ENCODE results near the gene CSMD2. TPM values are rescaled to one million over a fixed set of nuclear protein-coding genes. Genes with fewer than 3 reads are reported as not detected.

CSMD2 gene
- total RNA-seq, 4 donors from 2014 or later: 0.09 to 0.20 TPM; not detected in 2

DNA sequence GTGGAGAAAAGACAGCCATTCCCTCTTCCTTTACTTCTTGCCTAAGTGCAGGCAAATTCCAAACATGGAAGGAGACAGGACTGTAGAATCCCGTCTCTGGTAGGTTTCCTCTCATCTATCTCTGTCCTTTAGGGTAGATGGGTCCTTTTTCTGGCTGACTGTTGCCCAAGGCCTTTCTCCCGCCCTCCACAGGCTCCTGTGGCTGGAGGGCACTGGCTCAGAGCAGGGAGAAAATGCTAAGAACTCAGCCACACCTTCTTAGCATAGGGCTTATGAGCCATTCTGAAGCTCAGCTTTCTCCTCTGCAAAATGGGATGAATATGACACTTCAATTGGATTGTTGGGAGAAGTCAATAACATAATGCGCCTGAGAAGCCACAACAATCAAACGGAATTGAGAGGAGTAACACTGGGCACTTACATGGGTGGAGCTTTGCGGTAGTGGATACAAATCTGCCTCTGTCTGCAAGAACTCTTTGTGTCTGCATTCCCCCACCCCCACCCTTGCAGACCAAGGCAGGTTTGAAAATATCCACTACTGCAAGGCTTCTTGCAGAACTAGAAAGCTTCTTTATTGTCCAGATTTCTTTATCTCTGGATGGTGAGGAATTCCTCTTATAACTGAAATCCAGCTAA, 94.7 kb downstream of the CSMD2 start:
- no peaks in the 10 kb centered on the region for H3K4me1 ChIP-seq
- H3K9me3 ChIP-seq: no peaks in the 10 kb centered on the region
- no peaks in the 10 kb centered on the region for H3K36me3 ChIP-seq
- no peaks in the 10 kb centered on the region for H3K27me3 ChIP-seq
- intact Hi-C loops (cut with DNase I; ENCODE audit: low total_unique reads) (no loop called here), in situ Hi-C loops (cut with MboI; ENCODE audit: low sequenced_read_pairs in 4 of 4) (no loop called here)
- no peak for DNase-seq
- no peak for ATAC-seq
- H3K4me3 ChIP-seq: no peak overlapping the region
- no peak for TF ChIP-seq POLR2A (IDR thresholded peaks at IDR 0.05)
- TF ChIP-seq, protein P1, sequence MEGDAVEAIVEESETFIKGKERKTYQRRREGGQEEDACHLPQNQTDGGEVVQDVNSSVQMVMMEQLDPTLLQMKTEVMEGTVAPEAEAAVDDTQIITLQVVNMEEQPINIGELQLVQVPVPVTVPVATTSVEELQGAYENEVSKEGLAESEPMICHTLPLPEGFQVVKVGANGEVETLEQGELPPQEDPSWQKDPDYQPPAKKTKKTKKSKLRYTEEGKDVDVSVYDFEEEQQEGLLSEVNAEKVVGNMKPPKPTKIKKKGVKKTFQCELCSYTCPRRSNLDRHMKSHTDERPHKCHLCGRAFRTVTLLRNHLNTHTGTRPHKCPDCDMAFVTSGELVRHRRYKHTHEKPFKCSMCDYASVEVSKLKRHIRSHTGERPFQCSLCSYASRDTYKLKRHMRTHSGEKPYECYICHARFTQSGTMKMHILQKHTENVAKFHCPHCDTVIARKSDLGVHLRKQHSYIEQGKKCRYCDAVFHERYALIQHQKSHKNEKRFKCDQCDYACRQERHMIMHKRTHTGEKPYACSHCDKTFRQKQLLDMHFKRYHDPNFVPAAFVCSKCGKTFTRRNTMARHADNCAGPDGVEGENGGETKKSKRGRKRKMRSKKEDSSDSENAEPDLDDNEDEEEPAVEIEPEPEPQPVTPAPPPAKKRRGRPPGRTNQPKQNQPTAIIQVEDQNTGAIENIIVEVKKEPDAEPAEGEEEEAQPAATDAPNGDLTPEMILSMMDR (IDR thresholded peaks at IDR 0.05 in 4 of 5, conservative IDR thresholded peaks at IDR 0.05 in 1 of 5): no peak
- no peak overlapping the region for H3K27ac ChIP-seq

DNA sequence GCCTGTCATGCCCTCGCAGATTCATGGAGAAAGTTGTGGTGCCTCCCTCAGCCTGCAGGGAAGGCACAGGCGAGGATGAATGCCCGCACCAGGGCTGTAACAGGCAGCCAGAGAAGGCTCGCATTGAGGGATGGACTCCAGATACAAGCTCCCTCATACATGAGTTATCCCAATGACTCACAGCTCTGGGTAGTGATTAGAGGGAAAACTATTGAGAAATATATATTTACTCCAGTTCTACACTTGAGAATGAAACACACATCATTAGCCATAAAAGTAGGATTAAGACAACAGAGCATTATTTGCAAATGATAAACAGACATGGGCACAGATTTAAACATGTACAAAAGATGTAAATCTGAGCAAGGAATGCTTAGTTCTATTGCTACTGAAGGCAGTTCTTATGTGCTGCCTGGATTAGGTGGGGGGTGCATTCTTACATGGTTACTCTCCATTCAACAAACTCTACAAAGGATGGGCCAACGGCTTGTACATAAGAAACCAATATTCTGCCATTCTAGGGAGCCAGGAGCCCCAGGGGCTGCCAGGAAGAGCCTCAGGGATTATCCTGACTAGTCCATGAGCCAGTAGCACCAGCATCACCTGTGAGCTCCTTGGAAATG, 97.9 kb downstream of the CSMD2 start:
- no peaks in the 10 kb centered on the region for H3K4me1 ChIP-seq
- no peaks in the 10 kb centered on the region for H3K9me3 ChIP-seq
- H3K36me3 ChIP-seq: no peaks in the 10 kb centered on the region
- ATAC-seq: no peak
- TF ChIP-seq, protein P1 (IDR thresholded peaks at IDR 0.05 in 4 of 5, conservative IDR thresholded peaks at IDR 0.05 in 1 of 5): no peak
- TF ChIP-seq POLR2A (IDR thresholded peaks at IDR 0.05): no peak
- DNase-seq: no peak
- H3K4me3 ChIP-seq: no peak overlapping the region
- no peaks in the 10 kb centered on the region for H3K27me3 ChIP-seq
- no peak overlapping the region for H3K27ac ChIP-seq
- in situ Hi-C loops (cut with MboI; ENCODE audit: low sequenced_read_pairs in 4 of 4): no loop called here
- intact Hi-C loops (cut with DNase I; ENCODE audit: low total_unique reads): no loop called here

DNA sequence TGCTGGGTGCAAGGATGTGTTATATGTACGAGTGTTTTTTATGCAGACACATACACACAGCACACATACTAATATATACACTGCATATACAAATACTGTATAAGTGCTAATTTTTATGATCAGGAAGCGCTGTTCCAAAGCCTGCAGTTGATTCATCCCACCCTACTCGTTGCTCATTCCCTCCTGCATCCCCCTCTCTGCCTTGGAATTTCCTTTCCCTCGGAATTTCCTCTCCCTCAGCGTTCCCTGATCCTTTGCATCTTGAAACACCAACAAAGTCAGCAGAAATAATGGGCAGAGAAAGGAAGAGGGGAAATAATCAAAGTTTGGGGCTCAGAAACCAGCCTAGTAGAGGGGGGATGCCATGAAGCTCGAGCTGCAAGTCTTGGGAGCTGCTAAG, 98.9 kb downstream of the CSMD2 start:
- no peak overlapping the region for H3K27ac ChIP-seq
- TF ChIP-seq, protein P1 (IDR thresholded peaks at IDR 0.05 in 4 of 5, conservative IDR thresholded peaks at IDR 0.05 in 1 of 5): no peak
- TF ChIP-seq POLR2A (IDR thresholded peaks at IDR 0.05): no peak
- H3K36me3 ChIP-seq: no peaks in the 10 kb centered on the region
- intact Hi-C loops (cut with DNase I; ENCODE audit: low total_unique reads): no loop called here
- H3K9me3 ChIP-seq: no peaks in the 10 kb centered on the region
- no peak overlapping the region for H3K4me3 ChIP-seq
- in situ Hi-C loops (cut with MboI; ENCODE audit: low sequenced_read_pairs in 4 of 4): no loop called here
- H3K27me3 ChIP-seq: no peaks in the 10 kb centered on the region
- DNase-seq: no peak
- H3K4me1 ChIP-seq: no peaks in the 10 kb centered on the region
- ATAC-seq: no peak

DNA sequence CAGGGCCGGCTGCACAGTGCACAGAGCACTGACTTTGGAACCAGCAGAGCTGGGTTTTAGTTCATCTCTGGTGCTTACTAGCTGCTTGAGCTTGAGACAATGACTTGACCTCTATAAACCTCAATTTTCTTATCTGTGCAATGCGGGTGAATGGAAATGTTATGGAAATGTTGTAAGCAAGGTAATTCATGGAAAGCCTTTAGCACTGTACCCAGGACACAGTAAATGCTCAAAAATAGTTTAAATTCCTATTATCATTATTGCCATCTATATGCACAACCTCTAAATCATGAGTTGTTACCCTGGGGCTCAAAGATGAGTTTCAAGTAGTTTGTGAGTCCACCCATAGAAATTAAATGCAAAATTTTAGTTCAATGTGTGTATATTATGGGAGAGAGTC, 99.5 kb downstream of the CSMD2 start:
- DNase-seq (no peak), ATAC-seq (no peak)
- H3K9me3 ChIP-seq: no peaks in the 10 kb centered on the region
- TF ChIP-seq, protein P1 (IDR thresholded peaks at IDR 0.05 in 4 of 5, conservative IDR thresholded peaks at IDR 0.05 in 1 of 5): no peak
- no peak for TF ChIP-seq POLR2A (IDR thresholded peaks at IDR 0.05)
- in situ Hi-C loops (cut with MboI; ENCODE audit: low sequenced_read_pairs in 4 of 4): no loop called here
- no peaks in the 10 kb centered on the region for H3K36me3 ChIP-seq
- H3K27ac ChIP-seq: no peak overlapping the region
- H3K4me1 ChIP-seq: no peaks in the 10 kb centered on the region
- H3K27me3 ChIP-seq: no peaks in the 10 kb centered on the region
- intact Hi-C loops (cut with DNase I; ENCODE audit: low total_unique reads): no loop called here
- H3K4me3 ChIP-seq: no peak overlapping the region

Data from gastrocnemius medialis (tissue), 4 donors.